Measurements from ENCODE around the gene HOXA3.

The HOXA3 gene

GRCh38 chr7:27118580-27118979, 33.8 kb downstream of the HOXA3 start:
- no peak overlapping the region for H3K4me3 Mint-ChIP-seq
- no peaks in the 10 kb centered on the region for H3K4me1 Mint-ChIP-seq (ENCODE audit: low read depth)
- no peaks in the 10 kb centered on the region for H3K27me3 Mint-ChIP-seq
- H3K9me3 Mint-ChIP-seq (ENCODE audit: low read depth): no peaks in the 10 kb centered on the region
- H3K36me3 Mint-ChIP-seq: no peaks in the 10 kb centered on the region
- no peak overlapping the region for H3K27ac Mint-ChIP-seq

GRCh38 chr7:27117887-27118491, 34.4 kb downstream of the HOXA3 start:
- H3K36me3 Mint-ChIP-seq: no peaks in the 10 kb centered on the region
- H3K27ac Mint-ChIP-seq: no peak overlapping the region
- H3K9me3 Mint-ChIP-seq (ENCODE audit: low read depth): no peaks in the 10 kb centered on the region
- no peak overlapping the region for H3K4me3 Mint-ChIP-seq
- no peaks in the 10 kb centered on the region for H3K4me1 Mint-ChIP-seq (ENCODE audit: low read depth)
- H3K27me3 Mint-ChIP-seq: no peaks in the 10 kb centered on the region

GRCh38 chr7:27116962-27117886, 35.2 kb downstream of the HOXA3 start:
- no peak overlapping the region for H3K4me3 Mint-ChIP-seq
- no peak overlapping the region for H3K27ac Mint-ChIP-seq
- H3K9me3 Mint-ChIP-seq (ENCODE audit: low read depth): no peaks in the 10 kb centered on the region
- no peaks in the 10 kb centered on the region for H3K36me3 Mint-ChIP-seq
- no peaks in the 10 kb centered on the region for H3K4me1 Mint-ChIP-seq (ENCODE audit: low read depth)
- H3K27me3 Mint-ChIP-seq: no peaks in the 10 kb centered on the region

- Mint-ChIP-seq H3K4me1 (ENCODE audit: low read depth) (no peaks in the 10 kb centered on the region), H3K36me3 (no peaks in the 10 kb centered on the region), H3K9me3 (ENCODE audit: low read depth) (no peaks in the 10 kb centered on the region), H3K4me3 (no peak overlapping the region), H3K27ac (no peak overlapping the region), H3K27me3 (no peaks in the 10 kb centered on the region)
These were observed 36.1 kb downstream of the HOXA3 start for GRCh38 chr7:27116031-27116961.

GRCh38 chr7:27115221-27116026, 37.0 kb downstream of the HOXA3 start:
- no peaks in the 10 kb centered on the region for H3K27me3 Mint-ChIP-seq

GRCh38 chr7:27114881-27115220, 37.5 kb downstream of the HOXA3 start:
- Mint-ChIP-seq H3K27ac (no peak overlapping the region), H3K36me3 (no peaks in the 10 kb centered on the region), H3K9me3 (ENCODE audit: low read depth) (no peaks in the 10 kb centered on the region), H3K4me1 (ENCODE audit: low read depth) (no peaks in the 10 kb centered on the region), H3K4me3 (no peak overlapping the region), H3K27me3 (no peaks in the 10 kb centered on the region)

More at GRCh38 chr7:27115221-27116026, 37.0 kb downstream of the HOXA3 start:
- H3K36me3 Mint-ChIP-seq: no peaks in the 10 kb centered on the region
- no peaks in the 10 kb centered on the region for H3K4me1 Mint-ChIP-seq (ENCODE audit: low read depth)
- H3K4me3 Mint-ChIP-seq: no peak overlapping the region
- H3K9me3 Mint-ChIP-seq (ENCODE audit: low read depth): no peaks in the 10 kb centered on the region
- no peak overlapping the region for H3K27ac Mint-ChIP-seq

- no peaks in the 10 kb centered on the region for H3K4me1 Mint-ChIP-seq (ENCODE audit: low read depth)
- no peak overlapping the region for H3K4me3 Mint-ChIP-seq
- no peaks in the 10 kb centered on the region for H3K36me3 Mint-ChIP-seq
- H3K9me3 Mint-ChIP-seq (ENCODE audit: low read depth): no peaks in the 10 kb centered on the region
- no peak overlapping the region for H3K27ac Mint-ChIP-seq
- no peaks in the 10 kb centered on the region for H3K27me3 Mint-ChIP-seq
These were observed 38.2 kb downstream of the HOXA3 start for GRCh38 chr7:27113991-27114769.

GRCh38 chr7:27112955-27113949, 39.1 kb downstream of the HOXA3 start:
- H3K27ac Mint-ChIP-seq: no peak overlapping the region
- H3K36me3 Mint-ChIP-seq: no peaks in the 10 kb centered on the region
- H3K9me3 Mint-ChIP-seq (ENCODE audit: low read depth): no peaks in the 10 kb centered on the region
- H3K27me3 Mint-ChIP-seq: no peaks in the 10 kb centered on the region
- no peak overlapping the region for H3K4me3 Mint-ChIP-seq
- no peaks in the 10 kb centered on the region for H3K4me1 Mint-ChIP-seq (ENCODE audit: low read depth)

GRCh38 chr7:27112361-27112760, 40.0 kb downstream of the HOXA3 start:
- H3K27ac Mint-ChIP-seq: no peak overlapping the region

GRCh38 chr7:27111751-27112277, 40.6 kb downstream of the HOXA3 start:
- Mint-ChIP-seq H3K4me3 (no peak overlapping the region), H3K27me3 (peaks cover 2% of the 10 kb centered on the region), H3K27ac (no peak overlapping the region), H3K36me3 (no peaks in the 10 kb centered on the region), H3K4me1 (ENCODE audit: low read depth) (no peaks in the 10 kb centered on the region), H3K9me3 (ENCODE audit: low read depth) (no peaks in the 10 kb centered on the region)

More at GRCh38 chr7:27112361-27112760, 40.0 kb downstream of the HOXA3 start:
- Mint-ChIP-seq H3K27me3 (peaks cover 2% of the 10 kb centered on the region), H3K4me3 (no peak overlapping the region), H3K4me1 (ENCODE audit: low read depth) (no peaks in the 10 kb centered on the region), H3K9me3 (ENCODE audit: low read depth) (no peaks in the 10 kb centered on the region), H3K36me3 (no peaks in the 10 kb centered on the region)

GRCh38 chr7:27111042-27111750, 41.2 kb downstream of the HOXA3 start:
- no peak overlapping the region for H3K27ac Mint-ChIP-seq
- no peaks in the 10 kb centered on the region for H3K4me1 Mint-ChIP-seq (ENCODE audit: low read depth)
- no peak overlapping the region for H3K4me3 Mint-ChIP-seq
- peaks cover 2% of the 10 kb centered on the region for H3K27me3 Mint-ChIP-seq
- H3K9me3 Mint-ChIP-seq (ENCODE audit: low read depth): no peaks in the 10 kb centered on the region
- H3K36me3 Mint-ChIP-seq: no peaks in the 10 kb centered on the region

All from activated naive CD8-positive, alpha-beta T cell (primary cell).